ENCODE data around the gene SYT17.

Gene SYT17

DNA sequence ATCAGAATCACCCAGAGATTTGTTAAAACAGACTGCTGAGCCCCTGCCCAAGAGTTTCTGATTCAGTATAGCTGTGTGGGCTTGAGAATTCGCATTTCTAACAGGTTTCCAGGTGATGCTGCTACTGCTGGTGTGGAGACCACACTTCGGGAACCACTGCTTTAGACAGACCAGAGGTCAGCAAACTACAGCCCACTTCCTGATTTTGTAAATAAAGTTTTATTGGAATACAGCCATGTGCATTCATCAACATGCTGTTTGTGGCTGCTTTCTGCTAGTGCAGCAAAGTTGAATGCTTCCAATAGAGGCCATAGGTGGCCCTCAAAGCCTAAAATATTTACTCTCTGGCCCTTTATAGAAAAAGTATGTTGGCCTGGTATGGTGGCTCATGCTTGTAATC, 84.9 kb downstream of the SYT17 start:
- H3K4me1 ChIP-seq (ENCODE audit: insufficient read depth, low read length, poor library complexity, severe bottlenecking), result no peaks in the 10 kb centered on the region
- H3K27me3 ChIP-seq (ENCODE audit: insufficient read depth, low read length, poor library complexity, severe bottlenecking), result no peaks in the 10 kb centered on the region
- no peaks in the 10 kb centered on the region for H3K9me2 ChIP-seq (replicated peaks; ENCODE audit: low read depth, low read length)
- H3K9ac ChIP-seq (ENCODE audit: low read depth, low read length, poor library complexity, severe bottlenecking), result no peak overlapping the region
- H3K4me2 ChIP-seq (ENCODE audit: low read depth, low read length, poor library complexity, severe bottlenecking), result no peak overlapping the region
- H3K9me3 ChIP-seq (ENCODE audit: insufficient read depth, low read depth, low read length), result no peaks in the 10 kb centered on the region
- no peak overlapping the region for H3K4me3 ChIP-seq (ENCODE audit: low read length, poor library complexity, severe bottlenecking)
- TF ChIP-seq EZH2phosphoT487 (IDR thresholded peaks at IDR 0.05; ENCODE audit: borderline replicate concordance) (no peak), CTCF (conservative IDR thresholded peaks at IDR 0.05; ENCODE audit: low read length) (no peak)
- no peaks in the 10 kb centered on the region for H3K79me2 ChIP-seq (ENCODE audit: insufficient read depth, low read length)
- no peaks in the 10 kb centered on the region for H3F3A ChIP-seq (ENCODE audit: low read depth)
- H2AFZ ChIP-seq (ENCODE audit: low read length), result no peak overlapping the region
- no peaks in the 10 kb centered on the region for H4K20me1 ChIP-seq (ENCODE audit: insufficient read depth, low read length, poor library complexity, severe bottlenecking)
- H3K36me3 ChIP-seq (ENCODE audit: insufficient read depth, low read length), result no peaks in the 10 kb centered on the region

- H2AFZ ChIP-seq (ENCODE audit: low read length), result no peak overlapping the region
- no peaks in the 10 kb centered on the region for H3K27me3 ChIP-seq (ENCODE audit: insufficient read depth, low read length, poor library complexity, severe bottlenecking)
- no peaks in the 10 kb centered on the region for H3F3A ChIP-seq (ENCODE audit: low read depth)
- H4K20me1 ChIP-seq (ENCODE audit: insufficient read depth, low read length, poor library complexity, severe bottlenecking), result no peaks in the 10 kb centered on the region
- H3K9me2 ChIP-seq (replicated peaks; ENCODE audit: low read depth, low read length), result no peaks in the 10 kb centered on the region
- TF ChIP-seq EZH2phosphoT487 (IDR thresholded peaks at IDR 0.05; ENCODE audit: borderline replicate concordance) (no peak), CTCF (conservative IDR thresholded peaks at IDR 0.05; ENCODE audit: low read length) (no peak)
- no peak overlapping the region for H3K4me2 ChIP-seq (ENCODE audit: low read depth, low read length, poor library complexity, severe bottlenecking)
- no peaks in the 10 kb centered on the region for H3K9me3 ChIP-seq (ENCODE audit: insufficient read depth, low read depth, low read length)
- H3K4me1 ChIP-seq (ENCODE audit: insufficient read depth, low read length, poor library complexity, severe bottlenecking), result no peaks in the 10 kb centered on the region
- no peaks in the 10 kb centered on the region for H3K36me3 ChIP-seq (ENCODE audit: insufficient read depth, low read length)
- no peaks in the 10 kb centered on the region for H3K79me2 ChIP-seq (ENCODE audit: insufficient read depth, low read length)
- H3K9ac ChIP-seq (ENCODE audit: low read depth, low read length, poor library complexity, severe bottlenecking), result no peak overlapping the region
- no peak overlapping the region for H3K4me3 ChIP-seq (ENCODE audit: low read length, poor library complexity, severe bottlenecking)
Observed at GRCh38 chr16:19254611-19255010, 86.6 kb downstream of the SYT17 start.

DNA sequence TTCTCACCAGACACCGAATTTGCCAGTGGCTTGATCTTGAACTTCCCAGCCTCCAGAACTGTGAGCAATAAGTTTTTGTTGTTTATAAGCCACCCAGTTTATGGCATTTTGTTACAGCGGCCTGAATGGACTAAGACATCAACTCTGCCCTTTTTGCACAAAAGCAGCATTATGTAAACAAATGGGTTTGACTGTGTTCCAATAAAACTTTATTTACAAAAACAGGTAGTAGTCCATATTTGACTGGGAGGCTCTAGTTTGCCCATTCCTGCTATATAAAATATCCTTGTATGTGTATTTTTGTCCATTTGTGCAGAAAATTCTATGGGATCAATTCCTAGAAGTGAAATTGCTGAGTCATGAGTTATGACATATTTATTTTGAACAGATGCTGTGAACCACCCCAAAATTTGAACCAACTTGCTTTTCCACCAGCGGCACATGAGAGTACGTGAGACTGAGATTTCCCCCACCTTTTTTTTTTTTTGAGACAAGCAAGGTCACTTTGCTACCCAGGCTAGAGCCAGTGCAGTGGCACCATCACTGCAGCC, 96.2 kb downstream of the SYT17 start:
- Histone ChIP-seq H3K9me3 (ENCODE audit: insufficient read depth, low read depth, low read length) (peaks cover 5% of the 10 kb centered on the region; the same call in 1 of the 2 replicates), H3K36me3 (ENCODE audit: insufficient read depth, low read length) (no peaks in the 10 kb centered on the region), H3K9me2 (replicated peaks; ENCODE audit: low read depth, low read length) (no peaks in the 10 kb centered on the region), H3F3A (ENCODE audit: low read depth) (no peaks in the 10 kb centered on the region), H3K4me1 (ENCODE audit: insufficient read depth, low read length, poor library complexity, severe bottlenecking) (no peaks in the 10 kb centered on the region), H2AFZ (ENCODE audit: low read length) (no peak overlapping the region), H4K20me1 (ENCODE audit: insufficient read depth, low read length, poor library complexity, severe bottlenecking) (no peaks in the 10 kb centered on the region), H3K9ac (ENCODE audit: low read depth, low read length, poor library complexity, severe bottlenecking) (no peak overlapping the region), H3K27me3 (ENCODE audit: insufficient read depth, low read length, poor library complexity, severe bottlenecking) (no peaks in the 10 kb centered on the region), H3K4me3 (ENCODE audit: low read length, poor library complexity, severe bottlenecking) (no peak overlapping the region), H3K79me2 (ENCODE audit: insufficient read depth, low read length) (no peaks in the 10 kb centered on the region), H3K4me2 (ENCODE audit: low read depth, low read length, poor library complexity, severe bottlenecking) (no peak overlapping the region)
- TF ChIP-seq EZH2phosphoT487 (IDR thresholded peaks at IDR 0.05; ENCODE audit: borderline replicate concordance), result no peak
- TF ChIP-seq CTCF (conservative IDR thresholded peaks at IDR 0.05; ENCODE audit: low read length), result no peak

Measured in Loucy (cell line).